Karpas-422 (cell line): ENCODE results near the gene PRKAG2. TPM values are rescaled to one million over a fixed set of nuclear protein-coding genes. Genes with fewer than 3 reads are reported as not detected.

Experiments used
- DNase-seq: peaks from one replicate; pipeline ENCODE4 v3.0.0-alpha.2; 2015
- H2AFZ ChIP-seq: fragments of 200-600 bp; sonication (generic); 2 replicates; pipeline ENCODE4 v1.6.1; 2014; ENCODE audit warnings: antibody characterized with exemption, low read length, mixed read lengths
- H3K27ac ChIP-seq: fragments of 200-600 bp; sonication (generic); 2 replicates; pipeline ENCODE4 v1.5.1; 2014; ENCODE audit warnings: mild to moderate bottlenecking, low read length, moderate library complexity
- H3K27me3 ChIP-seq: fragments of 200-600 bp; sonication (generic); 2 replicates; pipeline ENCODE4 v1.6.1; 2014; ENCODE audit warnings: low read length, mixed read lengths
- H3K36me3 ChIP-seq: fragments of 200-600 bp; sonication (generic); 2 replicates; pipeline ENCODE4 v1.6.1; 2014; ENCODE audit warnings: low read length, mixed read lengths; ENCODE audit not compliant: insufficient read depth
- H3K4me1 ChIP-seq: fragments of 200-600 bp; sonication (generic); 2 replicates; pipeline ENCODE4 v1.6.1; 2014; ENCODE audit warnings: mild to moderate bottlenecking, low read length, mixed read lengths
- H3K4me2 ChIP-seq: fragments of 200-600 bp; sonication (generic); 2 replicates; pipeline ENCODE4 v1.6.1; 2014; ENCODE audit warnings: low read length, low read depth, mild to moderate bottlenecking; ENCODE audit not compliant: poor library complexity, severe bottlenecking
- H3K4me3 ChIP-seq: fragments of 200-600 bp; sonication (generic); 2 replicates; pipeline ENCODE4 v1.5.1; 2014; ENCODE audit warnings: mild to moderate bottlenecking, antibody characterized with exemption, low read length, mixed read lengths
- H3K79me2 ChIP-seq: fragments of 200-600 bp; sonication (generic); 2 replicates; pipeline ENCODE4 v1.6.1; 2014; ENCODE audit warnings: mild to moderate bottlenecking, low read length, mixed read lengths
- H3K9ac ChIP-seq: fragments of 200-600 bp; sonication (generic); 2 replicates; pipeline ENCODE4 v1.6.0; 2014; ENCODE audit warnings: low read length
- H3K9me2 ChIP-seq: fragments of 200-600 bp; sonication (generic), shearing (Covaris generic); replicated peaks from 2 replicates; pipeline ENCODE4 v1.6.0; 2014; ENCODE audit warnings: mild to moderate bottlenecking, low read length, moderate library complexity; ENCODE audit not compliant: insufficient read depth
- H3K9me3 ChIP-seq: fragments of 300-700, 200-600 bp; sonication (generic); 2 replicates; pipeline ENCODE4 v1.6.1; 2014; ENCODE audit warnings: low read length, mixed read lengths
- H4K20me1 ChIP-seq: fragments of 200-600 bp; sonication (generic); 2 replicates; pipeline ENCODE4 v1.6.1; 2014; ENCODE audit warnings: mild to moderate bottlenecking, antibody characterized with exemption, low read length, low read depth; ENCODE audit not compliant: insufficient read depth
- total RNA-seq: library from RNA; depleted of rRNA; stranded (reverse); fragments of >200 nt; shearing (Covaris generic); gene quantifications from 2 replicates; pipeline ENCODE4 v1.2.3, GENCODE V29; 2014; ENCODE audit warnings: low replicate concordance

PRKAG2 gene
- total RNA-seq, 1 experiment from 2014 or later = 6.3 TPM

GRCh38 chr7:151836191-151836926 lies 40.6 kb downstream of the PRKAG2 start:
- no peaks in the 10 kb centered on the region for H3K9me3 ChIP-seq
- no peak overlapping the region for H3K4me3 ChIP-seq
- no peaks in the 10 kb centered on the region for H3K9me2 ChIP-seq
- H3K9ac ChIP-seq = no peak overlapping the region
- peaks cover 21% of the 10 kb centered on the region for H3K4me1 ChIP-seq
- no peak for DNase-seq
- H2AFZ ChIP-seq = no peak overlapping the region
- no peaks in the 10 kb centered on the region for H4K20me1 ChIP-seq
- H3K79me2 ChIP-seq = no peaks in the 10 kb centered on the region
- H3K36me3 ChIP-seq = no peaks in the 10 kb centered on the region
- no peak overlapping the region for H3K27ac ChIP-seq
- H3K27me3 ChIP-seq = no peaks in the 10 kb centered on the region
- no peak overlapping the region for H3K4me2 ChIP-seq

DNA sequence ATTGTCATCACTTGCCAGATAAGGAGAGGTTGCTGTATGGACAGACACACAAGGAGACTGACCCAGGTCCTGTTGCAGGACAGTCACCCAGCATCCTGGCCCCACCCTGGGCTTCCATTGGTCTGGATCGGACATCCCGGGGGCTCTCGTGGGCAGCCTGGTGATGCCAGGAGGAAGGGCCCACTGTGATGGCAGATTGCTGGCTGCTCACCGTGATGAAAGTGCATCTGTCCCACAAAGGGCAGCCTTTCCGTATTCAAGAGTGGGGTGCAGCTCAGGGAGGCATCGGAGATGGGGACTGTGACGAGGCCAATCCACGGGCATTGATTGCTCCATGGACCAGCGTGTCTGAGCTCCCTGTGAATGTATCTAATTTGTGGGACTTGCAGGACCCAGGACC lies 41.3 kb downstream of the PRKAG2 start:
- H3K79me2 ChIP-seq = no peaks in the 10 kb centered on the region
- DNase-seq = no peak
- no peaks in the 10 kb centered on the region for H3K9me3 ChIP-seq
- no peak overlapping the region for H3K27ac ChIP-seq
- H3K4me2 ChIP-seq = no peak overlapping the region
- no peaks in the 10 kb centered on the region for H3K27me3 ChIP-seq
- H2AFZ ChIP-seq = no peak overlapping the region
- H4K20me1 ChIP-seq = no peaks in the 10 kb centered on the region
- no peak overlapping the region for H3K4me3 ChIP-seq
- H3K9me2 ChIP-seq = no peaks in the 10 kb centered on the region
- no peak overlapping the region for H3K9ac ChIP-seq
- H3K4me1 ChIP-seq = peaks cover 21% of the 10 kb centered on the region
- H3K36me3 ChIP-seq = no peaks in the 10 kb centered on the region

DNA sequence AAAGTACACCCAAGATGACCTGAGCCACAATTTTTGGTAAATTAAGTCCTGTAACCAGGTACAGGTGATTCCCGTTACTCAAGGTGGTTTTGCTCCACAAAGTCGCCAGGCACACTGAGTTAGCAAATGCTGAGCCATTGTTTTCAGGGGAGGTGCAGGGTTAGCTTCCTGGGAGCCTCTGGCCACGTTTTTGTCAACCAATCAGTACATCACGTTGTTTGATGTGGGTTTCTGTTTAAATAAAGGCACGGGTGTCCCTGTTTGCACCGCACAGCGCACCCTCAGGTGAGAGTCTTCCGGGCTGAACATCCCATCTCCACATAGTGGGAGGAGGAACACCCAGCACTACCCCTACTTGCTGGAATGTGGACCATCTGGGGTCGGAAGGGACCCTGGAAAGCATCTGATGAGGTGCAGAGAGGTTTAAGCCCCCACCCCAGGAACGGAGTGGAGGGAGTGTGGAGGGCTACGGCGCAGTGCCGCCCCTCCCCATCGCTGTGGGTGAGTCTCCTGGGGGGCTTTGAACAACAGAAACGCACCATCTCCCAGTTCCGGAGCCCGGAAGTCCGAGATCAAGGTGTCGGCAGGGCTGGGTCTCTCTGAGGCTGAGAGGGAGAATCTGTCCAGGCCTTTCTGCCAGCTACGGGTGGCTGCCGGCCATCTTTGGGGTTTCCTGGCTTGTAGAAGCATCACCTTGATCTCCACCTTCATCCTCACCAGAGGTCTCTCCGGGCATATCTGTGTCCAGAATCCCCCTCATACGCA lies 42.5 kb downstream of the PRKAG2 start:
- DNase-seq = no peak
- Histone ChIP-seq H3K4me1 (peaks cover 14% of the 10 kb centered on the region), H2AFZ (no peak overlapping the region), H3K27me3 (no peaks in the 10 kb centered on the region), H3K9me2 (no peaks in the 10 kb centered on the region), H3K9me3 (no peaks in the 10 kb centered on the region), H3K27ac (no peak overlapping the region), H3K4me3 (no peak overlapping the region), H3K79me2 (no peaks in the 10 kb centered on the region), H4K20me1 (no peaks in the 10 kb centered on the region), H3K4me2 (no peak overlapping the region), H3K9ac (no peak overlapping the region), H3K36me3 (no peaks in the 10 kb centered on the region)

- Histone ChIP-seq H3K9ac (no peak overlapping the region), H3K4me3 (no peak overlapping the region), H3K79me2 (no peaks in the 10 kb centered on the region), H3K27me3 (no peaks in the 10 kb centered on the region), H3K9me2 (no peaks in the 10 kb centered on the region), H3K27ac (no peak overlapping the region), H3K4me1 (peaks cover 6% of the 10 kb centered on the region), H2AFZ (no peak overlapping the region), H3K4me2 (no peak overlapping the region), H3K36me3 (no peaks in the 10 kb centered on the region), H3K9me3 (no peaks in the 10 kb centered on the region), H4K20me1 (no peaks in the 10 kb centered on the region)
- DNase-seq = no peak
Measured at GRCh38 chr7:151833691-151834090, 43.2 kb downstream of the PRKAG2 start.

GRCh38 chr7:151833213-151833651 lies 43.7 kb downstream of the PRKAG2 start:
- H3K4me3 ChIP-seq = no peak overlapping the region
- H3K9me3 ChIP-seq = no peaks in the 10 kb centered on the region
- no peaks in the 10 kb centered on the region for H3K9me2 ChIP-seq
- DNase-seq = no peak
- no peaks in the 10 kb centered on the region for H3K27me3 ChIP-seq
- no peak overlapping the region for H3K4me2 ChIP-seq
- no peaks in the 10 kb centered on the region for H4K20me1 ChIP-seq
- H2AFZ ChIP-seq = no peak overlapping the region
- H3K9ac ChIP-seq = no peak overlapping the region
- H3K4me1 ChIP-seq = peaks cover 2% of the 10 kb centered on the region
- H3K36me3 ChIP-seq = no peaks in the 10 kb centered on the region
- H3K27ac ChIP-seq = no peak overlapping the region
- no peaks in the 10 kb centered on the region for H3K79me2 ChIP-seq

DNA sequence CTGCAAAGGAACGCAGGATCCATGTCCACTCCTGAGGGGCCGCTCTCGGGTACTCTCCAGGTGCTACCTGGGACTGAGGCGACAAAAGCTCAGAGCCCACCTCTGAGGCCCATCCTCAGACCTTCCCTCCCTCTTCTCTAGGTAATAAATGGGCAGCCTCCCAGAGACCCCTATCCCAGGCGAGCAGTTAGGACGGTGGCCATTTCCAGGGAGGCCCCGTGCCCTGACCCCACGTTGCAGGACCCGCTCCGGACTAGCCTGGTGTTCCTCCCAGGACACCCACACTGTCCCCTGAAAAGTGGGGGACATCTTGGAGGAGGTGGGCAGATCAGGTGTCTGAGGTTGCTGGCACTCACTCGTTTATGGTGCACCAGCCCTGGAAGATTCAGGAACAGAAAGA lies 44.3 kb downstream of the PRKAG2 start:
- H3K4me2 ChIP-seq = no peak overlapping the region
- no peak overlapping the region for H3K9ac ChIP-seq
- H3K27ac ChIP-seq = no peak overlapping the region
- no peak overlapping the region for H3K4me3 ChIP-seq
- H2AFZ ChIP-seq = no peak overlapping the region
- H4K20me1 ChIP-seq = no peaks in the 10 kb centered on the region
- no peaks in the 10 kb centered on the region for H3K36me3 ChIP-seq
- no peak for DNase-seq
- no peaks in the 10 kb centered on the region for H3K9me3 ChIP-seq
- H3K9me2 ChIP-seq = no peaks in the 10 kb centered on the region
- H3K79me2 ChIP-seq = no peaks in the 10 kb centered on the region
- H3K27me3 ChIP-seq = no peaks in the 10 kb centered on the region
- no peaks in the 10 kb centered on the region for H3K4me1 ChIP-seq

- no peaks in the 10 kb centered on the region for H3K9me2 ChIP-seq
- no peak overlapping the region for H3K9ac ChIP-seq
- no peak overlapping the region for H3K27ac ChIP-seq
- H3K4me1 ChIP-seq = no peaks in the 10 kb centered on the region
- no peak overlapping the region for H3K4me3 ChIP-seq
- no peaks in the 10 kb centered on the region for H3K79me2 ChIP-seq
- H3K27me3 ChIP-seq = no peaks in the 10 kb centered on the region
- H4K20me1 ChIP-seq = no peaks in the 10 kb centered on the region
- no peak overlapping the region for H2AFZ ChIP-seq
- DNase-seq = no peak
- H3K4me2 ChIP-seq = no peak overlapping the region
- H3K36me3 ChIP-seq = no peaks in the 10 kb centered on the region
- no peaks in the 10 kb centered on the region for H3K9me3 ChIP-seq
Measured at GRCh38 chr7:151832138-151832537, 44.8 kb downstream of the PRKAG2 start.

DNA sequence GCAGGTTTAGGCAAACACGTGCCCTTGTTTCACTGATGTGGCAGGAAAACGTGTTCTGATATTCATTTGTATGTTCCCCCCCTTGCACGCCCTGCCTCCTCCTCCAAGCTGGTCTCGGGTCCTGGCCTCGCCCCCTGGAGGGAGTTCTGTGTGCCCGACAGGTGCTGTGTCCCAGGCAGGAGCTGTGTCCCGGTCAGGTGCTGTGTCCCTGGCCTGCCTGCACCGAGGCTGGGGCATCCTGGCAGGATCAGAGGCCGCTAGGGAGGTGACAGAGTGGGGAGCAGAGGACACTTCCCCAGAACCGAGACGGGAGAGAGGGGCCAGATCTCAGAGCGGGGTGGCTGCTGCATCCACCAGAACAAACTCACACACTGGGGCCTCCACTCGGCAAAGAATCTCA lies 45.3 kb downstream of the PRKAG2 start:
- no peaks in the 10 kb centered on the region for H4K20me1 ChIP-seq
- H3K4me3 ChIP-seq = no peak overlapping the region
- no peak overlapping the region for H3K4me2 ChIP-seq
- H2AFZ ChIP-seq = no peak overlapping the region
- DNase-seq = no peak
- no peaks in the 10 kb centered on the region for H3K79me2 ChIP-seq
- H3K27ac ChIP-seq = no peak overlapping the region
- H3K9ac ChIP-seq = no peak overlapping the region
- H3K36me3 ChIP-seq = no peaks in the 10 kb centered on the region
- no peaks in the 10 kb centered on the region for H3K9me2 ChIP-seq
- H3K27me3 ChIP-seq = no peaks in the 10 kb centered on the region
- H3K4me1 ChIP-seq = no peaks in the 10 kb centered on the region
- H3K9me3 ChIP-seq = no peaks in the 10 kb centered on the region
